ENCODE data around the gene CHCHD3. TPM values are rescaled to one million over a fixed set of nuclear protein-coding genes. Genes with fewer than 3 reads are reported as not detected.

CHCHD3 gene
- total and polyA plus RNA-seq, 9 of the 15 experiments (the other 6 are each of a cell fraction or from before 2014, with no cell fraction given): 66.2 to 279 (median 204) TPM

DNA sequence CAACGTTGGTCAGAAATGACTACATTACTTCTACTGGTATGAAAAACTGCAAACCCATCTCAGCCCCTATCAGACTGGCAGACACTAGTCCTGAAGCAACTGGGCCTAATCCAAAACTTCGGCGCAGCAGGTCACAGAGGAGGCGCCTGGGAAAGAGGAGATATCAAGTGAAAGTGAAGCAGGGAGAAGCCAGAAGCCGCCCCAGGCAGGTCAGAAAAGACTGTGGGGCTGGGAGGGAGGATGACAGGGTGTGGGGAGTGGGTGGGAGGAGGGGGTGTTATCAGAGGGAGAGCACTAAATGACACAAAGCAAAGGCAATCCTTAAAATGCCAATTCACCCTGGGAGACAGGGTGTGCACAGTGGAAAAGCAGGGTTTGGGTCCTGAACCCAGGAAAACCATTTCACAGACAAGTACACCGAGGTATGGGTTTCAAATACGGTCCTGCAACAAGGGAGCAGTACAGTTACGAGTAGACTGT is 731 bp downstream of the CHCHD3 start (continued):
- no peak for TF ChIP-seq GABPB1 (CRISPR knock-in tag; IDR thresholded peaks at IDR 0.05)
- no peak for TF ChIP-seq MTF1 (CRISPR knock-in tag; IDR thresholded peaks at IDR 0.05; ENCODE audit: borderline replicate concordance)
- no peak for TF ChIP-seq MEIS2 (IDR thresholded peaks at IDR 0.05; ENCODE audit: partially characterized antibody)
- TF ChIP-seq TCF3 (CRISPR knock-in tag; IDR thresholded peaks at IDR 0.05): peak; percentile 55
- peak; percentile 42; the same call in 1 of the 2 replicates for TF ChIP-seq CREB1 (IDR thresholded peaks at IDR 0.05)
- TF ChIP-seq CREB1 (CRISPR knock-in tag; IDR thresholded peaks at IDR 0.05): no peak
- no peak for TF ChIP-seq FUS (optimal IDR thresholded peaks at IDR 0.05; ENCODE audit: low read depth, low read length)
- no peak for TF ChIP-seq ZNF133 (CRISPR knock-in tag; IDR thresholded peaks at IDR 0.05)
- TF ChIP-seq MCM2 (IDR thresholded peaks at IDR 0.05; ENCODE audit: low read depth): no peak
- no peak for TF ChIP-seq FOSL1 (tag; conservative IDR thresholded peaks at IDR 0.05)
- TF ChIP-seq ZNF778 (CRISPR knock-in tag; IDR thresholded peaks at IDR 0.05): no peak
- TF ChIP-seq GATAD2B (IDR thresholded peaks at IDR 0.05; ENCODE audit: borderline replicate concordance): no peak
- TF ChIP-seq TAF9B (IDR thresholded peaks at IDR 0.05; ENCODE audit: partially characterized antibody): peak; percentile 23
- no peak for TF ChIP-seq CHD4 (IDR thresholded peaks at IDR 0.05; ENCODE audit: insufficient read depth, insufficient replicate concordance, low read depth, low read length, poor library complexity, severe bottlenecking)
- peak; percentile 28; the same call in 1 of the 2 replicates for TF ChIP-seq CC2D1A (IDR thresholded peaks at IDR 0.05)
- 0 out of 2 replicates have a peak, but pooled peaks have one; percentile 79 for TF ChIP-seq SMARCA5 (IDR thresholded peaks at IDR 0.05)
- TF ChIP-seq ZNF232 (CRISPR knock-in tag; IDR thresholded peaks at IDR 0.05): no peak
- no peak for TF ChIP-seq NBN (IDR thresholded peaks at IDR 0.05; ENCODE audit: low read depth)
- TF ChIP-seq ZC3H8 (IDR thresholded peaks at IDR 0.05): no peak
- no peak for TF ChIP-seq ERF (CRISPR knock-in tag; IDR thresholded peaks at IDR 0.05)
- TF ChIP-seq, protein P1, sequence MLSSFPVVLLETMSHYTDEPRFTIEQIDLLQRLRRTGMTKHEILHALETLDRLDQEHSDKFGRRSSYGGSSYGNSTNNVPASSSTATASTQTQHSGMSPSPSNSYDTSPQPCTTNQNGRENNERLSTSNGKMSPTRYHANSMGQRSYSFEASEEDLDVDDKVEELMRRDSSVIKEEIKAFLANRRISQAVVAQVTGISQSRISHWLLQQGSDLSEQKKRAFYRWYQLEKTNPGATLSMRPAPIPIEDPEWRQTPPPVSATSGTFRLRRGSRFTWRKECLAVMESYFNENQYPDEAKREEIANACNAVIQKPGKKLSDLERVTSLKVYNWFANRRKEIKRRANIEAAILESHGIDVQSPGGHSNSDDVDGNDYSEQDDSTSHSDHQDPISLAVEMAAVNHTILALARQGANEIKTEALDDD (IDR thresholded peaks at IDR 0.05): peak; percentile 51; the same call in 1 of the 2 replicates
- TF ChIP-seq ESRRB (CRISPR knock-in tag; IDR thresholded peaks at IDR 0.05; ENCODE audit: borderline replicate concordance): no peak
- TF ChIP-seq ZBTB1 (CRISPR knock-in tag; IDR thresholded peaks at IDR 0.05; ENCODE audit: borderline replicate concordance, low read depth): no peak
- no peak for TF ChIP-seq ZNF239 (CRISPR knock-in tag; IDR thresholded peaks at IDR 0.05)
- peak; percentile 42; the same call in 1 of the 2 replicates for TF ChIP-seq ZNF274 (IDR thresholded peaks at IDR 0.05; ENCODE audit: borderline replicate concordance, low read depth, low read length)
- TF ChIP-seq SETDB1 (IDR thresholded peaks at IDR 0.05; ENCODE audit: low read length): no peak
- no peak for TF ChIP-seq ZKSCAN8 (CRISPR knock-in tag; IDR thresholded peaks at IDR 0.05)
- no peak for TF ChIP-seq RBM15 (IDR thresholded peaks at IDR 0.05; ENCODE audit: insufficient read depth, low read length)
- TF ChIP-seq ETV1 (tag; conservative IDR thresholded peaks at IDR 0.05; ENCODE audit: low read depth): no peak
- TF ChIP-seq MCM3 (IDR thresholded peaks at IDR 0.05): no peak
- no peak for TF ChIP-seq EZH2 (IDR thresholded peaks at IDR 0.05; ENCODE audit: borderline replicate concordance, low read depth, low read length)

All from K562 (cell line).